ENCODE data around the gene FAM89A. TPM values are rescaled to one million over a fixed set of nuclear protein-coding genes. Genes with fewer than 3 reads are reported as not detected.

The FAM89A gene
- total RNA-seq (2014; rRNA removed; shearing (Covaris generic)), result 8.0 and 25.6 TPM in 2 replicates

DNA sequence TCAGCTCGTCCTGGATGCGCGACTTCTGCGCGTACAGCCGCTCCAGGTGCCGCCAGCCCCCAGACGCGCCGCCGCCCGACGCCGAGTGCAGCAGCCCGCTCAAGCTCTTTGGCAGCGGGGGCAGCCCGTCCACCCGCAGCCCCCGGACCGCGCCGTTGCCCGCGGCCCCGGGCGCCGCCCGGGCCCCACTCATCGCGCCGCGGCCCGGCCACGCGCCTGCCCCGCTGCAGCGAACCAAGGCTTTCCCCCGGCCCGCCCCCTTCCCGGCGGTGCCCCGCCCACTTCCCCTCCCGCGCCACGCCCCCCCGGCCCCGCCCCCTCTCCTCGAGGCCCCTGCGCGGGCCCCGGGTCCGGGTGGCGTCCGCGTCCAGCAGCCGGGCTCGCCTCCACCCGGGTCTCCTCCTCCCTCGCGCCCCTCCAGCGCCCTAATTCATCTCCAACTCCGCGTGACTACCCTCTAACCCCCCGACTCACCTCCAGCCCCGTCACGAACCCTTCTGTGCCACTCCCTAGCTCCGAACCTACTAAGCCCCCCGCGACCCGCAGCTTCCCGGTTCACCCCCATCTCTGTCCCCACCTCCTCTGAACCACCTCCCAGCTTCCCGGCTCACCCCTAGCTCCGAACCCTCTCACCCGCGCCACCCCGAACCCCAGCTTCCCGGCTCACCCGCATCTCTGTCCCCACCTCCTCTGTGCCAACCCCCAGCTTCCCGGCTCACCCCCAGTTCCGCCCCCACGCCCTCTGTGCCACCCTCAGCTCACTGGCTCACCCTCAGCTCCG lies at the start of gene FAM89A:
FAM89A (minus strand) TSS at position 236 of the 781 bp plus-strand sequence; CDS start at position 193, 43 bp downstream.
- peak; percentile 96 for DNase-seq
- Histone ChIP-seq H3K4me3 (ENCODE audit: insufficient read depth, low read depth, low read length) (peak within 1 kb of the TSS; percentile 59), H3K36me3 (replicated peaks; ENCODE audit: control insufficient read depth, insufficient read depth, low read length) (no peaks in the 10 kb centered on the region), H3K27me3 (ENCODE audit: control insufficient read depth, insufficient read depth, low read length) (peaks cover 72% of the 10 kb centered on the region)

DNA sequence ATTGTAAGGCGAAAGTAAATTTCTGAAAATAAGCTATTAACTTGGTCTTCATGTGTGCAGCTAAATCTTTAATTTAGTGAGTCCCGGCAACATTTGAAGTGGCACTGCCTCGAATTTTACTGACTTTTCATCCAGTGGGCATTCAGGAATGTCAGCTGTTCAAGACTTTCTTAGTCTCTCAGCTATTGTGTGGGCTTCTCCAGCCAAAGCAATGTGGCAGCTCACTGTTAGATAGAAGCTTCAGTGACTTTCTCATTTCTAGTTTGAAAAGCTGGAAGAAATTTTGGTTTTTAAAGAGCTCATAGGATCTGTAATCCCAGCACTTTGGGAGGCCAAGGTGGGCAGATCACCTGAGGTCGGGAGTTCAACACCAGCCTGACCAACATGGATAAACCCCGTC lies 44.3 kb upstream of the FAM89A start:
- Histone ChIP-seq H3K36me3 (replicated peaks; ENCODE audit: control insufficient read depth, insufficient read depth, low read length) (no peaks in the 10 kb centered on the region), H3K27me3 (ENCODE audit: control insufficient read depth, insufficient read depth, low read length) (no peaks in the 10 kb centered on the region), H3K4me3 (ENCODE audit: insufficient read depth, low read depth, low read length) (no peak overlapping the region)
- DNase-seq, result no peak

GRCh38 chr1:231079163-231079562 lies 39.1 kb upstream of the FAM89A start:
- Histone ChIP-seq H3K4me3 (ENCODE audit: insufficient read depth, low read depth, low read length) (no peak overlapping the region), H3K27me3 (ENCODE audit: control insufficient read depth, insufficient read depth, low read length) (no peaks in the 10 kb centered on the region; the same call in 1 of the 2 replicates), H3K36me3 (replicated peaks; ENCODE audit: control insufficient read depth, insufficient read depth, low read length) (no peaks in the 10 kb centered on the region)
- no peak for DNase-seq

DNA sequence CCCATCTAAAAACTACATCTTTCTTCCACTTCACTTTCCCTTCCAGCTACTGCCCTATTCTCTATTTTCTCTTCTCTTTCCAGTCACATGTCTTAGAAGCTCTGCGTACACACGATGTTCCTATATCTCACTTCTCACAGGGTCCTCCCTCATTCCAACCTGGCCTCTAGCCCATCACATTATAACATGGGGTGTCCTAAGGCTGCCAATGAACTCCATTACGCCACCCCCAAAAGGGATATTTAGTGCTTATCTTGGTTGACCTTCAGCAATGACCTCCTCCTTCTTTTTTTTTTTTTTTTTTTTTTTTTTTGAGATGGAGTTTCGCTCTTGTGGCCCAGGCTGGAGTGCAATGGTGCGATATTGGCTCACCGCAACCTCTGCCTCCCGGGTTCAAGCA lies 38.2 kb upstream of the FAM89A start:
- H3K36me3 ChIP-seq (replicated peaks; ENCODE audit: control insufficient read depth, insufficient read depth, low read length), result no peaks in the 10 kb centered on the region

DNA sequence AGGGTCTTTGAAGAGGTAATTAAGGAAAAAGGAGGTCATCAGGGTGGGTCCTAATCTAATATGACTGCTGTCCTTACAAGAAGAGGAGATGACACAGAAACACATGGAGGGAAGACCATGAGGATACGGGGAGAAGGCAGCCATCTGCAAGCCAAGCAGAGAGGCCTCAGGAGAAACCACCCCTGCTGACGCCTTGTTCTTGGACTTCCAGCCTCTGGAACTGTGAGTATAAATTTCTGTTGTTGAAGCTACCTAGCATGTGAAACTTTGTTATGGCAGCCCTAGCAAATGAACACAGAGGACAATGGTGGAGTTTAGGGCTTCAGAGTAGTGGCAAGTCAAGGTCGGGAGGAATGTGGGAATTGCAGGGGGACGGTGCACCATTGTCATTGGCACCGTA lies 36.7 kb upstream of the FAM89A start:
- DNase-seq, result no peak
- Histone ChIP-seq H3K4me3 (ENCODE audit: insufficient read depth, low read depth, low read length) (no peak overlapping the region), H3K27me3 (ENCODE audit: control insufficient read depth, insufficient read depth, low read length) (no peaks in the 10 kb centered on the region; the same call in 1 of the 2 replicates), H3K36me3 (replicated peaks; ENCODE audit: control insufficient read depth, insufficient read depth, low read length) (no peaks in the 10 kb centered on the region)

More for the DNA sequence above, 38.2 kb upstream of the FAM89A start:
- Histone ChIP-seq H3K27me3 (ENCODE audit: control insufficient read depth, insufficient read depth, low read length) (no peaks in the 10 kb centered on the region; the same call in 1 of the 2 replicates), H3K4me3 (ENCODE audit: insufficient read depth, low read depth, low read length) (no peak overlapping the region)
- DNase-seq, result no peak

GRCh38 chr1:231075497-231075896 lies 35.4 kb upstream of the FAM89A start:
- Histone ChIP-seq H3K36me3 (replicated peaks; ENCODE audit: control insufficient read depth, insufficient read depth, low read length) (no peaks in the 10 kb centered on the region), H3K27me3 (ENCODE audit: control insufficient read depth, insufficient read depth, low read length) (no peaks in the 10 kb centered on the region; the same call in 1 of the 2 replicates), H3K4me3 (ENCODE audit: insufficient read depth, low read depth, low read length) (no peak overlapping the region)
- DNase-seq, result no peak

- Histone ChIP-seq H3K27me3 (ENCODE audit: control insufficient read depth, insufficient read depth, low read length) (no peaks in the 10 kb centered on the region; the same call in 1 of the 2 replicates), H3K4me3 (ENCODE audit: insufficient read depth, low read depth, low read length) (no peak overlapping the region), H3K36me3 (replicated peaks; ENCODE audit: control insufficient read depth, insufficient read depth, low read length) (no peaks in the 10 kb centered on the region)
- no peak for DNase-seq
Measured at GRCh38 chr1:231075020-231075419, 35.0 kb upstream of the FAM89A start.

GRCh38 chr1:231074046-231074445 lies 34.0 kb upstream of the FAM89A start:
- Histone ChIP-seq H3K4me3 (ENCODE audit: insufficient read depth, low read depth, low read length) (no peak overlapping the region), H3K27me3 (ENCODE audit: control insufficient read depth, insufficient read depth, low read length) (no peaks in the 10 kb centered on the region; the same call in 1 of the 2 replicates), H3K36me3 (replicated peaks; ENCODE audit: control insufficient read depth, insufficient read depth, low read length) (no peaks in the 10 kb centered on the region)
- no peak for DNase-seq

DNA sequence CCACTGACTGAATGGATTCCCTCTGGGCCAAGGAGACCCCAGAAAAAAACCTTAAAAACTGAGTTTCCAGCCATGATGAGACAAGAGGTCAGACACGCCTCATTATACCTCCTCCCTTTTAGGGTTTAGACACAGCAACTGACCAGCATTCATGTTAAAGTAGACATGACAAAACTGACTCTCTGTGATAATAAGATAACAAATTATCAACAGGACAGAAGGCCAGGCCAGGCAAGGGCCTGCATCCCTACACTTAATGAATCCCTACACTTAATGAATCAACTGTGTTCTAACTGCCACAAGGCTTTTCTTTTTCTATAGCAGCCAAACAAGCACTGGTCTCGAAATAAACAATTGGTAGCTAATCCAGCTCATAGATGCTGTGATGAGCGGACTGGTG lies 33.3 kb upstream of the FAM89A start:
- Histone ChIP-seq H3K36me3 (replicated peaks; ENCODE audit: control insufficient read depth, insufficient read depth, low read length) (no peaks in the 10 kb centered on the region), H3K4me3 (ENCODE audit: insufficient read depth, low read depth, low read length) (no peak overlapping the region), H3K27me3 (ENCODE audit: control insufficient read depth, insufficient read depth, low read length) (no peaks in the 10 kb centered on the region; the same call in 1 of the 2 replicates)
- no peak for DNase-seq

DNA sequence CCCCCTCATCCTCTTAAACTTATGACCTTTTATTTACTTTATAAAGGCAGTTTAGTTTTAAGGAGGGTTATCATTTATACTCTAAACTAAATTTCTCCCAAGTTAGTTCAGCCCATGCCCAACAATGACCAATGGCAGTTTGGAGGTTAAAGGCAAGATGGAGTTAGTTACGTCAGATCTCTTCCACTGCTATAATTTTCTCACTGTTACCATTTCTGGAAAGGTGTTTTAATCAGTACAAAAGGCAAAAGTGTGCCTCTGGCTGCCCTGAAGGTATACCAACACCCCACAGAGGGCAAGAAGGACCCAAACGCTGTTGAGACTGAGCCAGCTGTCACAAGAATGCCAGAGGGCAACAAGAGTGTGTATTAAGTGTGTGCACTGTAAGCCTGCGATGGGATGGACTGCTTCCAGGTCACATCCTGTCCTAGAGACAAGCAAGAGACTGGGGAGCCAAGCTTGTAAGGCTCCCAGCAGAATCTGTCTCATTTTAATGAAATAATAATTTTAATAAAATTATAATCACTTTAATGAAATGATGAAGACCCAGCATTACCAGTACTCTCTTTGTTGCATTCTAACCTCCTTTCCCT lies 32.5 kb upstream of the FAM89A start:
- H3K27me3 ChIP-seq (ENCODE audit: control insufficient read depth, insufficient read depth, low read length), result no peaks in the 10 kb centered on the region; the same call in 1 of the 2 replicates
- DNase-seq, result no peak
- no peaks in the 10 kb centered on the region for H3K36me3 ChIP-seq (replicated peaks; ENCODE audit: control insufficient read depth, insufficient read depth, low read length)
- H3K4me3 ChIP-seq (ENCODE audit: insufficient read depth, low read depth, low read length), result no peak overlapping the region

DNA sequence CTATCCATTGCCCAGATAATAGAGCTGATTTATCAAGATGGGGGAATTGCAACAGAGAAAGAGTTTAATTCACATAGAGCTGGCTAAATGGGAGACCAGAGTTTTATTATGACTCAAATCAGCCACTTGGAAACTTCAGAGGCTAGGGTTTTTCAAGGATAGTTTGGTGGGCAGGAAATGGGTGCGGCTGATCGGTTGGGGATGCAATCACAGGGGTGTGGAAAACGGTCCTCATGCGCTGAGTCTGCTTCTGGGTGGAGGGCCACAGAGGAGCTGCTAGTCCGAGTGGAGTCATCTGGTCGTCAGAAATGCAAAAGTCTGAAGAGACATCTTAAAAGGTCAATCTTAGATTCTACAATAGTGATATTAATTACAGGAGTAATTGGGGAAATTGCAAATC lies 32.0 kb upstream of the FAM89A start:
- Histone ChIP-seq H3K27me3 (ENCODE audit: control insufficient read depth, insufficient read depth, low read length) (peaks cover 1% of the 10 kb centered on the region), H3K4me3 (ENCODE audit: insufficient read depth, low read depth, low read length) (no peak overlapping the region)
- DNase-seq, result no peak

DNA sequence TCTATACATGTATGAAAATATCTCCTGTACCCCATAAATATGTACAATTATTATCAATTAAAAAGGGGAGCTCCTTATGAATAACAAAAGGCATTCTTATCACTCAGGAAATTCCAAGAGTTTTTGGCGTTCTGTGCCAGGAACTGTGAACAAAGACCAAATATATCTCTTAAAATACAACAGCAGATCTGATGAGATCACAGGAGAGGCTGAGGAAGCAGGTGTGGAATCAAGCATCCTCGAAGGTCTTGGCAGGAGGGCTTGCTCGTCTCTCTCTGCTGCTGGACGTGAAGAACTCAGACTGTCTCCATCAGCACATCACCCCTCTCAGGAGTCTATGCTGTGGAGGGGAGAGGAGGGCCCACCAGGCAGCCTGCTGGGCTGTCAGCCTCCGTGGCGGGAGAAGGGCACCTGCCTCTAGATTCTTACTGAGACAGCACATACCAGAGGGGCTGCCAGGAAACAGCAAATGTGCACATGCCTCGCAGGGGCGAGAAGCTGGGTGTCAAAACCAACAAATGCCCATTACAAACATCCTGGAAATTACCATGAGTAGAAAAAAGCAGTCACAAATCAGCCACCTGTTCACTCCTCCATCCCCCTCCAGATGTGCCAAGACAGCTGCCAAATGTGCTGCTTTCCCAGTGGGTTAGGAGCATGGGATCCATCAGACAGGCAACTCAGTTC lies 30.8 kb upstream of the FAM89A start:
- no peak for DNase-seq
- no peaks in the 10 kb centered on the region for H3K36me3 ChIP-seq (replicated peaks; ENCODE audit: control insufficient read depth, insufficient read depth, low read length)
- H3K4me3 ChIP-seq (ENCODE audit: insufficient read depth, low read depth, low read length), result no peak overlapping the region
- peaks cover 3% of the 10 kb centered on the region for H3K27me3 ChIP-seq (ENCODE audit: control insufficient read depth, insufficient read depth, low read length)

More for the DNA sequence above, 32.0 kb upstream of the FAM89A start:
- H3K36me3 ChIP-seq (replicated peaks; ENCODE audit: control insufficient read depth, insufficient read depth, low read length), result no peaks in the 10 kb centered on the region

DNA sequence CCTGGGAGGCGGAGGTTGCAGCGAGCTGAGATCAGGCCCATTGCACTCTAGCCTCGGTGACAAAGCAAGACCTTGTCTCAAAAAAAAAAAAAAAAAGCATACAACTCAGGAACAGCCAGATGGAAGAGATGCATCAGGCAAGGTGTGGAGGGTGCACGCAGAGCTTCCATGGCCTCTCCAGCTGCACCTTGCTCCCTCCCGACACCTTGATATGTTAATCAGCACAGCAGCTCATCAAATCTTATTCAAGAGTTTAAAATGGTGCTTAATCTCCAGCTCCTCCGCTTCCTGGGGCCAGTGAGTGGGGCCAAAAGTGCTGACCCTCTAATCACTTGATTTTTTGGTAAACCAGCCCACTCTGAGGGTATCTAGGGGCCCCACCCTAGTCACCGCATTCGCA lies 29.3 kb upstream of the FAM89A start:
- Histone ChIP-seq H3K36me3 (replicated peaks; ENCODE audit: control insufficient read depth, insufficient read depth, low read length) (no peaks in the 10 kb centered on the region), H3K27me3 (ENCODE audit: control insufficient read depth, insufficient read depth, low read length) (peaks cover 3% of the 10 kb centered on the region; the same call in 1 of the 2 replicates), H3K4me3 (ENCODE audit: insufficient read depth, low read depth, low read length) (no peak overlapping the region)
- DNase-seq, result no peak

- Histone ChIP-seq H3K4me3 (ENCODE audit: insufficient read depth, low read depth, low read length) (no peak overlapping the region), H3K36me3 (replicated peaks; ENCODE audit: control insufficient read depth, insufficient read depth, low read length) (no peaks in the 10 kb centered on the region), H3K27me3 (ENCODE audit: control insufficient read depth, insufficient read depth, low read length) (peaks cover 3% of the 10 kb centered on the region; the same call in 1 of the 2 replicates)
- DNase-seq, result no peak
Measured at GRCh38 chr1:231068762-231069161, 28.7 kb upstream of the FAM89A start.
